Stimulated activated CD4-positive, alpha-beta T cell treated with anti-CD3 and anti-CD28 coated beads, Interleukin-1b, Interleukin-23, amount 100 ng/mL, for 24 hours (primary cell): ENCODE measurements around the gene ATG7.
"Not testable (repeated sequence)": the region's sequence is repeated elsewhere in the genome, so short reads cannot be mapped to it uniquely, and the experiment has no call there.

Experiments used
- DNase-seq, 4 experiments: peaks; one replicate each; pipeline ENCODE4 v3.0.0-alpha.2; 2020; ENCODE audit warnings: low read depth in 4 of 4, low spot score in 1 of 4

ATG7 gene

DNA sequence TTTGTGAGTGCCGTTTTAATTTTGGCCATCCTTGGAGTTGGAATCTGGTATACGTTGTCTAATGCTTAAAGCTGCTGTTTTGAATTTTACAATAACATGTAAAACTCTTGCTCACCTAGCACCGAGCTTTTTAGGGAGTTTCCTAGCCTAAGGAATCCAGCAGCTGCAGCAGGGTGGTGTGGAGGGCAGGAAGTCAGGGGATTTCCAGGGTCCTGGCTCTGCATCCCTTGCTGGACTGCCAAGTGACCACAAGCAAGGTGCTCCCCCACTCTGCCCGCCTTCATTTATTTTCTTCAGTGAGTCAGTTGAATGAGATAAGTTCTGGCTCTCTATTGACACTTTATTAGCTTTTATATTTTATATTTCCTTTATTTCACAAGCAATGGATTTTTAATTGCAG lies 113.7 kb downstream of the ATG7 start:
- DNase-seq = no peak

DNA sequence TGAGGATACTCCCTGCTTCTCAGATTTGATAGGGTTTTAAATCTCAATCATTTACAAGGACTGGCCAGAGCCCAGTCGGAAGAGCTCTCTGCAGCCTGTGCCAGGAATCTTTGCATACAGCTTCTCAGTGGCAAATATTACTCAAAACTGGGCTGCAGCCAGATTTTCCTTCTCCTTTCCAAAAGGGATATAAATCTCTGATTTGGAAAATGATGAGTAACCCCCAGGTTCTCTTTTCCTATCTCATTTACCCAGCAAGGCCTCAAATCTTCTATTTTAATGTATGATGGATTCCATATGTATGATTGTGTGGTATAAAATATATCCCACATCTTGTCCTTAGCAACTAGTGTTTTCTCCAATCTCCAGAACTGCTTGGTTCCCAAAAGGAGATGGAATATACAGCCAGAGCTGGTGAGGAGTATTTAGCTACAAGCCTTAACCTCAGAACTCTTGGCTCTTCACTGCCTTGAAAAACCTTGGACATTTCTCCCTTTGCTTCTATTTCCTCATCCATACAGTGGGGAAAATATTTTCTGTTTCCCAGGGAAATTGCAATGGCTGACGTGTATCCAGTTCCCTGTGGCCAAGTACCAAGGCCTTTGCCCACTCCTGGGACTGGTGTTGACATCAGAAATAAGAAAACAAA lies 114.4 kb downstream of the ATG7 start:
- DNase-seq = no peak

DNA sequence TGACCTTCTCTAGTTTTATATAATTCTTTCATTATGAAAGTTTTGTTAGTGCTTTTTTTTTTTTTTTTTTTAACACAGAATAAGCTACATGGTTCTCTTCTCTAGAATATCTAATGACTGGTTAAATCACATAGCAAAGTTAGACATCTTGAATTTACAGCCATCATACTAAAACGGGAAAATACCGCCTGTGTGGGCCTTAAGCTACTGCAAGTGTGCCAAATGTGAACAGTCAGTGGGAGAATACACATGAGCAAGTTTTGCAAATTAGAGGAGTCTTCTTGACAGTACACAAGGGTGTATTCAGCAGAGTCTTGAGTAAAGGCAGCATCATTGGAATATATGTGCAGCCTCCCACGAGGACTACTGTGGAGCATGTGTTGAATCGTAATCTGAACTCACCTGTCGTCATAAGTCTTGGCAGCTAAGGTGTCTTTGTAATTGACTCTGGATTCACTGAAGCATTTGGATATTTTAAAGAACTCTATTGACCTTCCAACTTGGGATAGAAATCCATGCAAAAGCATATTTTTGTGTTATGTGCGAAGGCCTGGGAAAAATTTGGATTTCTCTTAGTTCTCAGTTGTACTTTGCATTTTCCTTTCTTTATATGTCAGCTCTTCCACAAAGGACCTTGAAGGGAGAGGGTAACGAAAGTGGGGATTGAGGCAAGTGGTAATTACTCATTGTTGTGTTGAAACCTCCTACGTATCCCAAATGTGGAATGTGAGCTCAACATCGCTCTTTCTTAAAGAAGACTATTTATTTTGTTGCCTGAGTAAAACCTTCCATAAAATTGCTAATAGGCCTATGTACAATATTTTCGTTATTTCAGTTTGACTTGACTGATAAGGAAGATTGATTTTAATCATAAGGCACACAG lies 117.4 kb downstream of the ATG7 start:
- no peak for DNase-seq

DNA sequence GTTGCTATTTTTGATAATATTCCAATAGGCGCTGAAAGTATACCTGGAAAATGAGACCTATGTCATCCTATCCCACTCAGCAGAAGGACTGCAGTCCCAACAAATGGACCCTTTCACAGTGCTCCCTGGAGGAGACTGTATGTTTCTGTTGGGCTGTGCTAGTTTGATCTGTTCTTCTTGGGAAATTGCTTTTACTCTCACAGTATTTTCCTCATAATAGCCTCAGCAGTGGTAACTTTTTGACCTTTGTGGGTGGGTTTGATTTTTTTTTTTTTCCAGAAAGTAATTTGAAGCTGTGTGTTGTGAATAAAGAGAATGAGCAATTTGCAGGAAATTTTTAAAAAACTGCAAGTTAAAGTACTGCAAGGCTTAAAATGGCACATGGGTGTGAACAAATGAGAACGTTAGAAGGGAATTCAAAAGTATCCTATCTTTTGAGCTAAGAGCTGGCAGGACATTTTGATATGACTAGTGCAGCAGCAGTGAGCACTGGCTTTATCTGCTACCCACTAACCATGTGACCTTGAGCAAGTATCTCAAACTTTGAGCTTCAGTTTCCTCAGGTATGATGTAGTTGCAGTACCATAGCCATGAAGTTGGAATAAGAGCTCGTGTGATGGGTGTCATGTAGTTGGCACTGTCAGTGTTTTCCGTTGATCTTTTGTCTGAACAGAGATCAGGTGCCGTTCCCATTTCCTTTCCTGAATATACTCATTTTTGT lies 118.4 kb downstream of the ATG7 start:
- DNase-seq = no peak

DNA sequence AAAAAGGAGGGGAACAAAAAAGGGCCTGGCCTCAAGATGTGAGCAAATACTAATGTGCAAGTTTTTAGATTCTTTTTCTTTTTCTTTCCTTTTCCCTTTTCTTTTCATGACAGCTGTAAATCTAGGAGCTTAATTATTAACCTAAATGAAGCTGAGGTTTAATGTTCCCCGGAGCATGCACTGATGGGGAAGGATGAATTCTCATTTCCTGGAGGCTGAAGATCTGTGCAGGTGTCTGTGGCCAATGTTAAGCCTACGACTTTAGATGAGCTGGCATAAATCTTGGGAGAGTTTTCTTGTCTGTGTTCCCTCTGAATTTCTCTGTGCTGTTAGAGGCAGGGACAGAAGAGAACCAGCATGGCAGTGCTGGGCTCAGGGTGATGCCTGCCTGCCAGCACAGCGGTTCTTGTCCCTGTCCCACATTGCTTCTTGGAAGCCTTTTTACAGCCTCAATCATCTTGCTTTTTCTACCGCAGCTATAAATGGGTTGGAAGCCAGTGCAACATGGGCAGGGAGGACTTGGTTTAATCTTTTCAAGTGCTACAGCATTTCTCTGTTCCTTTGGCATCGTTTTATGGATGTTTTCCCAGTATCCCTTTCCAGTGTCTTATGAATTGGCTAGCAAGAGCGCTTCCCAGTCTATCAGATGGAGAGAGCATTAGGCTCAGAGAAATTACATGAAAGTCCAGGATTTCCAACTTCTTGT lies 119.1 kb downstream of the ATG7 start:
- DNase-seq = no peak

DNA sequence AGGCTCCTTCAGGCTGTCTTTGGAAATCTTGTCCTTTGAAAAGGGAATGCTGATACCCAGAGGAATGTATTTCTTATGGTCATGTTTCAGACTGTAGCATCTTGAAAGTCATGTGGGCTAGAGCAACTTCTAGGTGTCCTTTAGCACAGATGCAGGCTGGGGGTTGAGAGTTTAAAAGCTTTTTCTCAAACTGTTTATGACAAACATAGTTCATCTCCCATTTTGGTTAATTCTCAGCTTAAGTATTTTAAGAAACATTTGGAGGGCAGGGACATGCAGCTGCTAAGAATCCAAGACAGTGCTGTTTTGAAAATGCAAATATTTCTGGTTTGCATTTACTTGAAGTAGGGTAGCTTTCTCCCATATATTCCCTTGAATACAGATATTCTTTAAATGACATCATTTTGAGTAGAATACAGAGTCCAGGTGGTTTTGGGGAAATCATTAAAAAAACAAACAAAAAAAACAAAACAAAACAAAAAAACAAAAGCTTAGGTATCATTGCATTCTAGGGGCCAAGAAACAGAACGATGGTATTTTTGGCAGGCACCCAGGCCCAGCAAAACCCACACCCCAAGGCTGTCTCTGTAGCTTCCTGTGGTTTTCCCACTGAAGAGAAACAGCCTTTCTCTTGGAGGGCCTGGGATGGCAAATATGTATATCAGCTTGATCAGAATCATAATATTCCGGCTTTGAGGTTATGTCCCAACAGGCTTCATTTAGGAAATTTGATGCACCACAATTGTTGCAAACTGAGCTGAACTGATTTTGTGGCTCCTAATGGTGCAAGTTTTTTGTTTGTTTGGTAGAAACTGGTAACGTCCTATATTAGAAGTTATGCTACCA lies 120.0 kb downstream of the ATG7 start:
- DNase-seq = no peak

DNA sequence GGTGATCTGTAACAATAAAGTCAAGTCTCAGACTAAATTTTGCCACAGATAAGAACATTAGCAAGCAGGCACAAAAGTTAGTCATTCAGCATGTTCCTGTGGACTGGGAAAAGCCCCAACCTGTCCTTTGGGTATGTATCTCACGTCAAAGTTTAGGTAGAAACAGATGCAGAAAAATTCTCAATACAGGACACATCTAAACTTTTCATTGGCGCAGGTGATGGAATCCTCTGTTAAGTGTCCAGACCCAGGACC lies 120.6 kb downstream of the ATG7 start:
- DNase-seq = no peak

DNA sequence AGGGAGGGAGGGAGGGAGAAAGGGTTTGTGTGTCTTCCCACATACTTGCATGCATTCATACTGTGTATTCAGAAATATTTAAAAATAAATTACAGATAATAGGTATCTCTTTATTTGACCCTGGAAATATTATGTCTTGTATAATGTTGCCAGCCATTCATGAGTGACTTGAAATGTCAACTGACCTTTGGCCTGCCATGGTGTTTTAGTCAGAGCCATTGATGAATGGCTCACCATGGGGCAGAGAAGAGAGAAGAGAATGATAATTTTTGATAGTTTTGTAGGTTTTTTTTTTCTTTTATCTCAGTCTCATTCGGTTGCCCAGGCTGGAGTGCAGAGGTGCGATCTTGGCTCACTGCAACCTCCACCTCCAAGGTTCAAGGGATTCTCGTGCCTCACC lies 121.2 kb downstream of the ATG7 start:
- no peak for DNase-seq

DNA sequence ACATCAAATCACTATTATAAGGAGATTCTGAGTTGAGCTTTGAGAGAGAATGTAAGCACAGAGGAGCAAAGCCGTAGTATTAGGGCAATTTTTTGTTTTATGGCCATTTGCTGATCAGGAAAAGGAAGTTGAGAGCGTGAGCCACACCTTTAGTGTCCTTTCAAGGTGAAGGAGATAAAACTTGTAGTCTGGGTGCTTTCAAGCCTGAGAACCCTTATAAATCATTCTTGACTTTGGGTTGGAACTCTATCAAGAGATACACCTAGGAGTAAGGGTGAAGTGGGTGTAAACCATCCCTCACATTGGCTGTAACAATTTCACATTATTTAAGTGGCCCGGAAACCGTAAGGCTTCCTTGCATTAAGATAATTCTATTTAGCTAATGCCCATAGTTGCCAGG lies 122.2 kb downstream of the ATG7 start:
- no peak for DNase-seq

DNA sequence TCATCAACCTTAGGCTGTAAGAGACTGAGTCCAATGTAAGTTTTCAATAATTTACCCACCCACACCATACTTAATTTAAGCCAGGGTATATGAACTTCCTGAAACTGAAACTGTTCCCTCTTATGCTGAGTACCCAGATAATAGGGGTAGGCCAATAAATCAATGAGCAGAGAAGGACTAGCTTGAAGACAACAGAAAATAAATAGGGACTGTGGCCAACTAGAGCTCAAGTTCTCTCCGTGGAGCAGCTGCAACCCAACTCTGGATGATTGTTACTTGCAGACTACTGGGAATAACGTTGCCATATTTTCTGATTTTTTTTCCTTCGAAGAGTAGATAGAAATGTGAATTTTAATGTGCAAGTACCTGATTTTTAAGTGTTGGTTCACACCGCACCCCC lies 128.0 kb downstream of the ATG7 start:
- DNase-seq = no peak

DNA sequence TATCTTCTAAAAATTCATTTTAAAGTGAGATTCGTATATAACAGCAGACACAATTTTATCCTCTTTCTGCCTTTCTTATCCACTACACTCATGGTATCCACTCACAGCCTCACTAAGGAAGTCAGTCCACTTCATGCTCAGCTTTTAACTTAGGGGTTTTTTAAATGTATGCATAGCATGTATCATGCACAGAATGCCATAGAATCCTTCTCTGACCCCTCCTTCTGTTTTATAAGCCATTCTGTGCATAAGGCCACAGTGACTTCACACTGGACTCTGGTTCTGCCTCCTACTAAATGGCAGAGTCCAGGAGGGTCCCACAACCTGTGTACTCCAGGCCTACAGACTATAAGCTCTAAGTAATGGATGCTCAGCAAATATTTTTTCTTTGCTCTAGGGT lies 129.2 kb downstream of the ATG7 start:
- no peak for DNase-seq

DNA sequence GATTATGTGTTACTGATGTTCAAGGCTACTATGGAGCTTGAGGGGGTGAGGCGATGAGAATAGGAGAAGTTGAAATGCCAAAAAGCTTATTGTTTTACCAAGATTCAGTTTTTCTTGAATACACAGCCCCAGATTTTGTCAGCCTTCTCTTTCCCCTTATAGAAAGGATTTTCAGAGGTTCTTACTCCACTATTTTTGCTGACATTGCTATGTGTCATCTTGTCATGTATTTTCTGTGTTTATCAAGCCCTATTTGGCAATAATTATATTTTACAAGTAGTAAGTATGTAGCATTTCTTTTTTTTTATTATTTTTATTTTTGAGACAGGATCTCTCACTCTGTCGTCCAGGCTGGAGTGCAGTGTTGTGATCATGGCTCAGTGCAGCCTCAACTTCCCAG lies 133.1 kb downstream of the ATG7 start:
- no peak for DNase-seq

DNA sequence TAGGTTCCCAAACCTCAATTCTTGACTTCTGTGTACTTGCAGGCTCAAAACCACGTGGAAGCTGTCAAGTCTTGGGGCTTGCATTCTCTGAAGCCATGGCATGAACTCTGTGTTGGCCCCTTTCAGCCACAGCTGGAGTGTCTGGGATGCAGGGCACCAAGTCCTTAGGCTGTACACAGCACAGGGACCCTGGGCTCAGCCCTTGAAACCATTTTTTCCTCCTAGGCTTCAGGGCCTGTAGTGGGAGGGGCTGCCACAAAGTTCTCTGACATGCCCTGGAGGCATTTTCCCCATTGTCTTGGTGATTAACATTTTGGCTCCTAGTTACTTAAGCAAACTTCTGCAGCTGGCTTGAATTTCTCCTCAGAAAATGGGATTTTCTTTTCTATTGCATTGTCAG lies 135.4 kb downstream of the ATG7 start:
- no peak for DNase-seq

DNA sequence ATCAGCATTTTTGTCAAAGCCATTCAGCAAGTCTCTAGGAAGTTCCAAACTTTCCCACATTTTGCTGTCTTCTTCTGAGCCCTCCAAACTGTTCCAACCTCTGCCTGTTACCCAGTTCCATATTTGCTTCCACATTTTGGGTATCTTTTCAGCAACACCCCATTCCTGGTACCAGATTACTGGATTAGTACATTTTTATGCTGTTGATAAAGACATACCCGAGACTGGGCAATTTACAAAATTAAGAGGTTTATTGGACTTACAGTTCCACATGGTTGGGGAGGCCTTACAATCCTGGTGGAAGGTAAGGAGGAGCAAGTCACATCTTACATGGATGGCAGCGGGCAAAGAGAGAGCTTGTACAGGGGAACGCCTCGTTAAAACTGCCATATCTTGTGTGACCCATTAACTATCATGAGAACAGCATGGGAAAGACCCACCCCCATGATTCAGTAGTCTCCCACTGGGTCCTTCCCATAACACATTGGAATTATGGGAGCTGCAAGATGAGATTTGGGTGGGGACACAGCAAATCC lies 136.2 kb downstream of the ATG7 start:
- not testable (repeated sequence) for DNase-seq

DNA sequence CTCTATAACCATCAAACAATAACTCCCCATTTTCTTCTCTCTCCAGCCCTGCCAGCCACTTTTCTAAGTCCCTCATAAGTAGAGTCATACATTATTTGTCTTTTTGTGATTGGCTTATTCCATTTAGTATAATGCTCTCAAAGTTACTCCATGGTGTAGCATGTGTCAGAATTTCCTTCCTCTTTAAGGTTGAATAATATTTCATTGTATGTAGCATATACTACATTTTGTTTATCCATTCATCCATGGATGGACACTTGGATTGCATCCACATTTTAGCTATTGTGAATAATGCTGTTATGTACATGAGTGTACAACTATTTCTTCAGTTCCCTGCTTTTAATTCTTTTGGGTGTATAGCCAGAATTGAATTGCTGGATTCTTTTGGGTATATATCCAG lies 138.4 kb downstream of the ATG7 start:
- DNase-seq = no peak

DNA sequence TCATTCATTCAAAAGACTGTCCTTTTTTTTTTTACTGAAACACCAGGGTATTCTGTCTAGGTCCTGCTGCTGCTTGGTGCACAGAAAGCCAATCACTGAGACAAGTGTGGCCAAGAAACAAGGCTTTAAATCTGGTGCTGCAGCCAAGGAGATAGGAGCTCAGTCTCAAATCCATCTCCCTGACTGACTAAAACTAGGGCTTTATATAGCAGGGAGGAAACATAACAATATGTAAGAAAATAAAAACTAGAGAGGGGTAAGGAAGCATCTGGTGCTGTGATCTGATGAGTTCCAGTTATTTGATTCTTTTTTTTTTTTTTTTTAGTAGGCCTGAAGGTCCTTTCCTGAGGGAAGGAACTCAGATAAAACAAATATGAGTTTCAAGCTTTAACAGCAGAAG lies 139.8 kb downstream of the ATG7 start:
- DNase-seq = no peak

DNA sequence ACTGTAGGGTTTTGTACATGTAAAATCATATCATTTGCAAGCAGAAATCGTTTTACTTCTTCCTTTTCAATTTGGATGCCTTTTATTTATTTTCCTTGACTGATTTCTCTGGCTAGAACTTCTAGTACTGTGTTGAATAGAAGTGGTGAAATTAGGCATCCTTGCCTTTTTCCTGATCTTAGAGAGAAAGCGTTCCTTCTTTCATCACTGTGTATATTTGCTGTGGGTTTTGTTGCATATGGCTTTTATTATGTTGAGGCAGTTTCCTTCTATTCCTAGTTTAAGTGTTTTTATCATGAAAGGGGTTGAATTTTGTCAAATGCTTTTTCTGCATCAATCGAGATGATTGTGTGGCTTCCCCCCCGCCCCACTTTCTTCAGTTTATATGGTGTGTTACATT lies 140.9 kb downstream of the ATG7 start:
- DNase-seq = no peak

DNA sequence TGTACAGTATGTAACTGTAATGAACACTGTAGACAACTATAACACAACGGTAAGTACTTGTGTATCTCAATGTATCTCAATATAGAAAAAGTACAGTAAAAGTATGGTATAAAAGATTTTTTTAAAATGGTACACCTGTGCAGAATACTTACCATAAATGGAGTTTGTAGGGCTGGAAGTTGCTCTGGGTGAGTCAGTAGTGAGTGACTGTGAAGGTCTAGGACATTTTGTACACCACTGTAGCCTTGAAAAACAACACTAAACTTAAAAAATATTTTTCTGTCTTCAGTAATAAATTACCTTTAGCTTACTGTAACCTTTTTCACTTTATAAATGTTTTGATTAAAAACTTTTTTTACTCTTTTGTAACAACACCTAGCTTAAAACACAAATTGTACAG lies 142.9 kb downstream of the ATG7 start:
- DNase-seq = no peak

DNA sequence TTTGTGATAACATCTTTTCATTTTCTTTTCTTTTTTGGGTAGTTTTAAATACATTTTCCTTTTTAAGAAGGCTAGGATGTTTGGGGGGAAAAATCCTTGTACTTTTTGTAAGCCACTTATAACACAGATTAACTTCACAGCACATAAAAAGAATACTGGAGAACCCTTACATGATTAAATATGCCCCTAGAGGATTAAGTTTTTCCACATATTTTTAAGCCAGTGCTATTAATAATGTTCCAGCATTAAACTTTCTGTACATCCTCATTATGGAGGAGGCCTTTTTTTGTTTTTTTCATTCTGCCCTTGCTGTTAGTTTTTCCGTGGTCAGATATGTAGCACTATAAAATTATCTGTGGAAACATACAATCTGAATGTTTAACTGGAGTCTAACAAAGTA lies 147.9 kb downstream of the ATG7 start:
- no peak for DNase-seq

DNA sequence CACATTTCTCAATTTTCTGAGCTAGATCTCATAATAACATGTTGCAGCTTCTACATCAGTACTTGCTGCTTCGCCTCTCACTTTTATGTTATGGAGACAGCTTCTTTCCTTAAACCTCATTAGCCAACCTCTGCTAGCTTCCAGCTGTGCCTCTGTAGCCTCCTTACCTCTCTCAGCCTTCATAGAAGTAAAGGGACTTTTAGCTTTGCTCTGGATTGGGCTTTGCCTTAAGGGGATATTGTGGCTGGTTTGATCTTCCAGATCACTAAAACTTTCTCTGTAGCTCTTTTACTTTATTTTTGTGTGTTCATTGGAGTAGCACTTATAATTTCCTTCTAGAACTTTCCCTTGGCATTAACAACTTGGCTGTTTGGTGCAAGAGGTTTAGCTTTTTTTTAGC lies 150.1 kb downstream of the ATG7 start:
- no peak for DNase-seq

DNA sequence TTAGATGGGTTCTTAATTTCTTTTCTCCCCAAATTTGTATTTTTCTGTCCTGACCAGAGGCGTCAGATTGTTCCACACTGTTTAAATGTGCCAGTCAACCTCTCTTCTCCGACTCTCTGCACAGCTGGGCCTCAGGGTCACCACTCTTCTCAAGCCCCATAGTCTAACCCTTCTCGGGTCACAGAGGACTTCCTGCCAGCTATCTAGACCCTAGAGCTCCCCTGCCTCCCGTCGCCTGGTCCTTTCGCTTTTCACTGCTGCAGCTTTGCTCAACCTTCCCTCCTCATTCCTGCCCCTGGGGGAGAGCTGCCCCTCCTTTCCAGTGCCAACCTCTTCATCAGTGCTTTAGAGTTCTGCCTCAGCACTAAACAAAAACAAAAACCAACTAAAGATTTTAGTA lies 151.7 kb downstream of the ATG7 start:
- DNase-seq = no peak
